ENCODE data around the gene MAB21L2. TPM values are rescaled to one million over a fixed set of nuclear protein-coding genes. Genes with fewer than 3 reads are reported as not detected.

MAB21L2 gene
- polyA plus RNA-seq, 1 of the 3 experiments (the other 2 are of a cell fraction) = 0.92 TPM

GRCh38 chr4:150540536-150540935 is 41.4 kb upstream of the MAB21L2 start (continued):
- no peak for TF ChIP-seq RXRA (IDR thresholded peaks at IDR 0.05; ENCODE audit: borderline replicate concordance, low read depth)

- Histone ChIP-seq H2AFZ (ENCODE audit: low read depth) (no peak overlapping the region), H3K4me2 (no peak overlapping the region), H3K4me3 (ENCODE audit: low read depth in 2 of 2, low read length in 1 of 2) (no peak overlapping the region), H3K79me2 (ENCODE audit: insufficient read depth) (no peaks in the 10 kb centered on the region), H3K9me3 (no peaks in the 10 kb centered on the region; the same call in 1 of the 2 replicates), H3K9ac (no peak overlapping the region), H3K27me3 (ENCODE audit: insufficient read depth) (no peaks in the 10 kb centered on the region), H3K9me2 (no peaks in the 10 kb centered on the region), H3F3A (replicated peaks; ENCODE audit: insufficient read depth) (no peaks in the 10 kb centered on the region), H3K27ac (ENCODE audit: low read depth in 2 of 2, low read length in 1 of 2) (no peak overlapping the region), H3K4me1 (ENCODE audit: control insufficient read depth in 1 of 2, insufficient read depth in 2 of 2, low read depth in 1 of 2, low read length in 1 of 2) (no peaks in the 10 kb centered on the region), H3K36me3 (replicated peaks in 1 of 2; ENCODE audit: control insufficient read depth in 1 of 2, insufficient read depth in 2 of 2, low read length in 1 of 2) (no peaks in the 10 kb centered on the region), H4K20me1 (ENCODE audit: insufficient read depth) (no peaks in the 10 kb centered on the region)
- ChIA-PET CTCF (no interaction called here), POLR2A (no interaction called here)
- WGBS (ENCODE audit: low lambda C conversion rate) = 73% methylated on average over 3 of the region's 3 CpGs
- DNase-seq = no peak
- TF ChIP-seq TCF12 (IDR thresholded peaks at IDR 0.05) = no peak
- no peak for TF ChIP-seq YY1 (IDR thresholded peaks at IDR 0.05; ENCODE audit: low read depth)
- no peak for TF ChIP-seq FOSL2 (IDR thresholded peaks at IDR 0.05; ENCODE audit: borderline replicate concordance, low read depth)
- no peak for TF ChIP-seq JUND (IDR thresholded peaks at IDR 0.05)
- TF ChIP-seq EP300 (IDR thresholded peaks at IDR 0.05; ENCODE audit: borderline replicate concordance in 1 of 2, low read depth in 1 of 2, low read length in 1 of 2) = no peak
- TF ChIP-seq ZBTB33 (IDR thresholded peaks at IDR 0.05; ENCODE audit: borderline replicate concordance, low read depth) = no peak
- TF ChIP-seq USF1 (IDR thresholded peaks at IDR 0.05; ENCODE audit: borderline replicate concordance, low read depth) = no peak
- TF ChIP-seq RCOR1 (IDR thresholded peaks at IDR 0.05; ENCODE audit: low read length) = no peak
- TF ChIP-seq RAD21 (IDR thresholded peaks at IDR 0.05; ENCODE audit: low read length) = no peak
- no peak for TF ChIP-seq USF2 (IDR thresholded peaks at IDR 0.05; ENCODE audit: borderline replicate concordance, low read depth, low read length)
- TF ChIP-seq SMC3 (IDR thresholded peaks at IDR 0.05; ENCODE audit: low read depth, low read length) = no peak
- no peak for TF ChIP-seq FOXM1 (IDR thresholded peaks at IDR 0.05; ENCODE audit: low read depth)
- no peak for TF ChIP-seq NFIC (IDR thresholded peaks at IDR 0.05; ENCODE audit: borderline replicate concordance)
- no peak for TF ChIP-seq SIN3A (IDR thresholded peaks at IDR 0.05; ENCODE audit: borderline replicate concordance, low read depth, low read length)
- no peak for TF ChIP-seq NRF1 (IDR thresholded peaks at IDR 0.05; ENCODE audit: low read depth, low read length)
- no peak for TF ChIP-seq CTCF (IDR thresholded peaks at IDR 0.05)
- no peak for TF ChIP-seq EZH2phosphoT487 (IDR thresholded peaks at IDR 0.05; ENCODE audit: borderline replicate concordance, low read depth)
- TF ChIP-seq RXRA (IDR thresholded peaks at IDR 0.05; ENCODE audit: borderline replicate concordance, low read depth) = no peak
These were observed 41.0 kb upstream of the MAB21L2 start for GRCh38 chr4:150540959-150541360.

Data from SK-N-SH (cell line).